Stimulated activated CD4-positive, alpha-beta T cell treated with anti-CD3 and anti-CD28 coated beads, Interleukin-2, amount 100 ng/mL, for 24 hours (primary cell): ENCODE data around the gene FAIM.
A peak's percentile ranks its signal among the peaks of the same experiment; 100 is the strongest.
"Not testable (repeated sequence)": the region's sequence is repeated elsewhere in the genome, so short reads cannot be mapped to it uniquely, and the experiment has no call there.

ENCODE experiments used
- DNase-seq, 2 donors: peaks; one replicate each; pipeline ENCODE4 v3.0.0-alpha.2; 2020

FAIM gene

GRCh38 chr3:138604106-138604595, 4.4 kb upstream of the FAIM start:
- DNase-seq, result not testable (repeated sequence)

GRCh38 chr3:138609898-138610266, 1.3 kb downstream of the FAIM start:
- no peak for DNase-seq

GRCh38 chr3:138615462-138615861, 6.9 kb downstream of the FAIM start:
- DNase-seq, result no peak

- DNase-seq, result no peak
Observed at GRCh38 chr3:138620431-138620830, 11.9 kb downstream of the FAIM start.

GRCh38 chr3:138624518-138624917, 15.9 kb downstream of the FAIM start:
- no peak for DNase-seq

- DNase-seq, result no peak
Observed at GRCh38 chr3:138625707-138626365, 17.3 kb downstream of the FAIM start.

- no peak for DNase-seq
Observed at GRCh38 chr3:138629526-138629925, 21.0 kb downstream of the FAIM start.

- no peak for DNase-seq
Observed at GRCh38 chr3:138638641-138639040, 30.1 kb downstream of the FAIM start.

- DNase-seq, result no peak
Observed at GRCh38 chr3:138640537-138640936, 32.0 kb downstream of the FAIM start.

GRCh38 chr3:138642226-138642926, 33.8 kb downstream of the FAIM start:
- DNase-seq, result no peak

- no peak for DNase-seq
Observed at GRCh38 chr3:138642927-138643253, 34.3 kb downstream of the FAIM start.

- no peak for DNase-seq
Observed at GRCh38 chr3:138646008-138646407, 37.4 kb downstream of the FAIM start.

- no peak for DNase-seq
Observed at GRCh38 chr3:138646513-138646912, 37.9 kb downstream of the FAIM start.

- no peak for DNase-seq
Observed at GRCh38 chr3:138649134-138649533, 40.6 kb downstream of the FAIM start.

- peak in 1 of 2 donors; percentile 1 for DNase-seq
Observed at GRCh38 chr3:138653567-138653966, 45.0 kb downstream of the FAIM start.

GRCh38 chr3:138657508-138657907, 48.9 kb downstream of the FAIM start:
- DNase-seq, result no peak

GRCh38 chr3:138668107-138668506, 59.5 kb downstream of the FAIM start:
- no peak for DNase-seq

GRCh38 chr3:138670407-138670806, 61.8 kb downstream of the FAIM start:
- no peak for DNase-seq

GRCh38 chr3:138673641-138674530, 65.3 kb downstream of the FAIM start:
- DNase-seq, result no peak

- DNase-seq, result no peak
Observed at GRCh38 chr3:138675393-138675792, 66.8 kb downstream of the FAIM start.

GRCh38 chr3:138678086-138678485, 69.5 kb downstream of the FAIM start:
- no peak for DNase-seq

GRCh38 chr3:138678874-138679392, 70.4 kb downstream of the FAIM start:
- no peak for DNase-seq

GRCh38 chr3:138680974-138681373, 72.4 kb downstream of the FAIM start:
- not testable (repeated sequence) for DNase-seq
